Measurements from ENCODE around the gene BTG1.

BTG1 gene

GRCh38 chr12:92133171-92133570 lies 12.5 kb downstream of the BTG1 start:
- no peak for DNase-seq (ENCODE audit: low spot score)

- DNase-seq (ENCODE audit: low spot score), result no peak
Measured at GRCh38 chr12:92132288-92132687, 13.4 kb downstream of the BTG1 start.

GRCh38 chr12:92130999-92131398 lies 14.6 kb downstream of the BTG1 start:
- DNase-seq (ENCODE audit: low spot score), result no peak

GRCh38 chr12:92129609-92130008 lies 16.0 kb downstream of the BTG1 start:
- DNase-seq (ENCODE audit: low spot score), result no peak

- no peak for DNase-seq (ENCODE audit: low spot score)
Measured at GRCh38 chr12:92128612-92129011, 17.0 kb downstream of the BTG1 start.

GRCh38 chr12:92124689-92125029 lies 21.0 kb downstream of the BTG1 start:
- DNase-seq (ENCODE audit: low spot score), result no peak

GRCh38 chr12:92123780-92124688 lies 21.6 kb downstream of the BTG1 start:
- DNase-seq (ENCODE audit: low spot score), result no peak

- no peak for DNase-seq (ENCODE audit: low spot score)
Measured at GRCh38 chr12:92122941-92123779, 22.5 kb downstream of the BTG1 start.

GRCh38 chr12:92121826-92122225 lies 23.8 kb downstream of the BTG1 start:
- no peak for DNase-seq (ENCODE audit: low spot score)

GRCh38 chr12:92118826-92119536 lies 26.7 kb downstream of the BTG1 start:
- no peak for DNase-seq (ENCODE audit: low spot score)

GRCh38 chr12:92114834-92115233 lies 30.8 kb downstream of the BTG1 start:
- no peak for DNase-seq (ENCODE audit: low spot score)

- DNase-seq (ENCODE audit: low spot score), result no peak
Measured at GRCh38 chr12:92111256-92111655, 34.4 kb downstream of the BTG1 start.

GRCh38 chr12:92110083-92110640 lies 35.5 kb downstream of the BTG1 start:
- DNase-seq (ENCODE audit: low spot score), result no peak

- no peak for DNase-seq (ENCODE audit: low spot score)
Measured at GRCh38 chr12:92109613-92110012, 36.0 kb downstream of the BTG1 start.

GRCh38 chr12:92108651-92109050 lies 37.0 kb downstream of the BTG1 start:
- no peak for DNase-seq (ENCODE audit: low spot score)

GRCh38 chr12:92107621-92108131 lies 38.0 kb downstream of the BTG1 start:
- no peak for DNase-seq (ENCODE audit: low spot score)

- no peak for DNase-seq (ENCODE audit: low spot score)
Measured at GRCh38 chr12:92107094-92107493, 38.6 kb downstream of the BTG1 start.

GRCh38 chr12:92105676-92106075 lies 40.0 kb downstream of the BTG1 start:
- no peak for DNase-seq (ENCODE audit: low spot score)

GRCh38 chr12:92105110-92105509 lies 40.5 kb downstream of the BTG1 start:
- DNase-seq (ENCODE audit: low spot score), result no peak

- DNase-seq (ENCODE audit: low spot score), result no peak
Measured at GRCh38 chr12:92102606-92103005, 43.0 kb downstream of the BTG1 start.

GRCh38 chr12:92098594-92099380 lies 46.9 kb downstream of the BTG1 start:
- no peak for DNase-seq (ENCODE audit: low spot score)

Measured in pons (tissue), 1 donor.